Measurements from ENCODE around the gene IMPDH2. TPM values are rescaled to one million over a fixed set of nuclear protein-coding genes. Genes with fewer than 3 reads are reported as not detected.
A peak's percentile ranks its signal among the peaks of the same experiment; 100 is the strongest.

Gene IMPDH2
- total RNA-seq, result 100 to 1,000 TPM; 664 to 769 (median 721) TPM

DNA sequence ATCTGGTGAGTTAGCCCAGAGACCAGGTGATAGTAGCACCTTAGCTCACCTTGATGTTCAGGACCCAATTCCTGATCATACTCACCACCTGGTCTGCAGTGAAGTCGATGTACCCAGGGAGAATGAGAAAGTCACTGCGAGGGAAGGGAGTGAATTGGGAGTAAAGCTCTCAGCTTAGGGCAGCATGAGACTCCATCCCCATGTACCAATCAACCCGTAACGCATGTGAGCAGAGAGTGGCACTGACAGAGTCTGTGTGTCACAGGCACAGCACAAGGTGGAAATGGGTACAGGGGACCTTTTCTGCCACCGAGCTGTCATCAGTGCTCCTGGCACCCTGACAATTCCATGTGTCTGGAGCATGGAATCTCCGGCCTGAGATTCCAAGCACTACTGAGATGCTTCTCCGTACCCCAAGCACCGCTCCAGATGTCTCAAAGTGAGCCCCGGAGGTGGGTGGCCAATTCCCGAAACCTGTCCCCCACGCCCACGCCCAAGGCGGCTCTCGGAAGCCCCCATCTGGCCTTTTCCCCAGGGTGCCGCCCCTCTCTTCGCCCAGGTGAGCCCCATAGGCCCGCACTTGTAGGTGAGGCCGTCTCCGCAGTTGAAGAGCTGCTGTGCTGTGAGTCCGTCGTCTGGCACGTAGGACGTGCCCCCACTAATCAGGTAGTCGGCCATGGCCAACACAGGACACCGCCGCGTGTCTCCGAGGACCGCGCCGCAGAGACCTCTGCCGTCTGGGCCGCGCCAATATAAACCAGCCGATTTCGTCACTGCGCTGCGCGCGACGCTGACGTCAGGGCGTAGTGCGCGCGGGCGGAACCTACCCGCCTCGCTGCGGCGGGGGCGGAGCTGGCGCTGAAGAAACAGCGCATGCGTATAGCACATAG, at the start of gene IMPDH2:
Gene IMPDH2 (minus strand): TSS at position 726 of the 890 bp plus-strand sequence. CDS start 48 bp downstream, at position 678.
- Mint-ChIP-seq H3K27me3 (ENCODE audit: low read depth) (no peaks in the 10 kb centered on the region), H3K36me3 (ENCODE audit: insufficient read depth) (peaks cover 53% of the 10 kb centered on the region), H3K4me3 (peak within 1 kb of the TSS; percentile 95), H3K4me1 (ENCODE audit: low read depth) (peaks cover 33% of the 10 kb centered on the region), H3K9me3 (no peaks in the 10 kb centered on the region)
- DNase-seq (peak; percentile 94), ATAC-seq (peak; percentile 93 to 95)

DNA sequence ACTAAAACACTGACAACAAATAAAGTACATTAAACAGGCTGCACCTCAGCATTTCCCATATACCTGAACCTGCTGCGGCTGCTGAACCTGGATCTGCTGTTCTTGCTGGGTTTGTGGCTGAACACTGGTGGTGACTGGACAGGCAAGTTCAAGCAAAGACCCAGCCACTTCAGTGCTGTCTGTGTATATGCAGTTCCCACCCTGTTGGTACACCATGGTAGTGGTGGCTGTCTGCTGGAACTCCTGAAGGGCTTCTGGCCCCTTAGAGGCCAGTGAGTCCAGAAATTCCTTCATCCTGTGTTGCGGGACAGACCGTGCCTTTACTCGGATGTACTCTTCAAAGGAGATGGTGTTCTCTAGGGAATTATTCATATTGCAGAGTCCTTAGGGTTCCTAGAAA, 47.4 kb upstream of the IMPDH2 start:
- H3K4me1 Mint-ChIP-seq (ENCODE audit: low read depth), result peaks cover 7% of the 10 kb centered on the region
- no peaks in the 10 kb centered on the region for H3K9me3 Mint-ChIP-seq
- H3K27me3 Mint-ChIP-seq (ENCODE audit: low read depth), result no peaks in the 10 kb centered on the region
- DNase-seq (no peak), ATAC-seq (no peak)
- H3K36me3 Mint-ChIP-seq (ENCODE audit: insufficient read depth), result peaks cover 22% of the 10 kb centered on the region
- no peak overlapping the region for H3K4me3 Mint-ChIP-seq

DNA sequence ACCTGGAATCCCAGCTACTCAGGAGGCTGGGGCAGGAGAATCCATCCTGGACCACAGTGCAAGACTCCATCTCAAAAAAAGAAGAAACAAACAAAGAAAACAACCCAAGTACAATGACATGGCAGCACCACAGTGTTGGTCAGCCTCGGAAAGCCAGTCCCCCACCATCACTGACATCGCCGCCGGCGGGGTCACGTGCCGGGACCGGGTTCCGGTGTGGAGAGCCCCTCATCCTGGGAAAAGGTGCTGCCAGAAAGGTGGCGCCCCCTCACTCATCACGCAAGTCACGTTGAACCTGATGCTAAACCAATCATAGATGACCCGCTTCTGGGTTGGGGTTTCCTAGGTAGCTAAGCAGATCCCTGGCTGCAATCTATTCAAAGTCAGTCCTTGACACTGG, 46.9 kb upstream of the IMPDH2 start:
- no peaks in the 10 kb centered on the region for H3K9me3 Mint-ChIP-seq
- H3K4me1 Mint-ChIP-seq (ENCODE audit: low read depth), result peaks cover 4% of the 10 kb centered on the region
- DNase-seq (no peak), ATAC-seq (no peak)
- peaks cover 22% of the 10 kb centered on the region for H3K36me3 Mint-ChIP-seq (ENCODE audit: insufficient read depth)
- H3K4me3 Mint-ChIP-seq, result no peak overlapping the region
- no peaks in the 10 kb centered on the region for H3K27me3 Mint-ChIP-seq (ENCODE audit: low read depth)

DNA sequence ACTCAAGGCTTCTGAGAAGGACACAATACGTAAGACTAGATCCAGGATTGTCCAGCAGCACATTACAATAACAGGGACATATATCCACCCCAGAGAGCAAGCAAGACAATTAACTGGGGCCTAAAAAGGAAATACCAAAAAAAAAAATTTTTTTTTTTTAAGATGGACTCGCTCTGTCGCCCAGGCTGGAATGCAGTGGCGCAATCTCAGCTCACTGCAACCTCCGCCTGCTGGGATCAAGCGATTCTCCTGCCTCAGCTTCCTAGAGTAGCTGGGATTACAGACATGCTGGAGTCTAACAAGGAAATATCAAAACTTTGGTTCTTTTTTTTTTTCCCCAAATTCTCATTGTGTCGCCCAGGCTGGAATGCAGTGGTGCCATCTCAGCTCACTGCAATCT, 28.8 kb upstream of the IMPDH2 start:
- Mint-ChIP-seq H3K4me3 (no peak overlapping the region), H3K36me3 (ENCODE audit: insufficient read depth) (peaks cover 15% of the 10 kb centered on the region), H3K9me3 (no peaks in the 10 kb centered on the region), H3K27me3 (ENCODE audit: low read depth) (no peaks in the 10 kb centered on the region), H3K4me1 (ENCODE audit: low read depth) (no peaks in the 10 kb centered on the region)
- ATAC-seq, result no peak
- no peak for DNase-seq

DNA sequence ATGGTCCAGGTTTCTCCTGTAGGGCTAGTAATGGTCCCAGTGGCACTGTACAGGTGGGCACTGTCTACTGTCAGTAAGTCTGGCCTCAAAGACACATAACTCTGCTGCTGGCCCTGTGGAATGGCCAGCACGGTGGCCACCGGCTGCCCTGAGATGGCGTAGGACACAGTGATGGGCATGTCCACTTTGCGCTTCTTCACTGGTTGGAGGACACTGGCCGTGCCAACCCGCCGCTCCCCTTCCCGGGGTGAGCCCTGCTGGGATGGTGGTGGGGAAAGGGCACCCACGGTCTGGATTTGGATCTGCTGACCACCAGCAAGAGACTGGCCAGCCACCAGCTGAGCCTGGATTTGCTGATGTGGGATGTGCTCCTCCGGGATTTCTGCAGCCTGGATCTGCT, 28.1 kb upstream of the IMPDH2 start:
- H3K9me3 Mint-ChIP-seq, result no peaks in the 10 kb centered on the region
- H3K36me3 Mint-ChIP-seq (ENCODE audit: insufficient read depth), result peaks cover 19% of the 10 kb centered on the region
- H3K4me3 Mint-ChIP-seq, result no peak overlapping the region
- DNase-seq (no peak), ATAC-seq (no peak)
- peaks cover 3% of the 10 kb centered on the region for H3K4me1 Mint-ChIP-seq (ENCODE audit: low read depth)
- no peaks in the 10 kb centered on the region for H3K27me3 Mint-ChIP-seq (ENCODE audit: low read depth)

DNA sequence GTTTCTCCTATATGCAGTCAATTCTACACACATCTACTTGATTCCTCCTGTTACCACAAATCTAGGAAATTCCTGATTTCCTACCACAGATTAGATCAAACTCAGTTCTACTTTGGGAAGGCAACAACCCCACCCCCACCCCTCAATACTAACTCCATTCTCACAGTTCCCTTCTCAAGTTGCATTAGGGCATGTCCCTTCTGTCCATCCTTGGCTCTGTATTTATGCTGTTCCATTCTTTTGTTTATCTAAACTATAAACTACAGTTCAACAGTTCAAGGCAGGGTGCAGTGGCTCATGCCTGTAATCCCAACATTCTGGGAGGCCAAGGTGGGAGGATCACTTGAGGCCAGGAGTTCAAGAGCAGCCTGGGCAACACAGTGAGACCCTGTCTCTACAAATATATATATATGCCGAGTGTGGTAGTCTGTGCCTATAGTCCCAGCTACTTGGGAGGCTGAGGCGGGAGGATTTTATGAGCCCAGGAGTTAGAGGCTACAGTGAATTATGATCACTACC, 25.2 kb upstream of the IMPDH2 start:
- DNase-seq, result no peak
- peaks cover 29% of the 10 kb centered on the region for H3K36me3 Mint-ChIP-seq (ENCODE audit: insufficient read depth)
- no peaks in the 10 kb centered on the region for H3K9me3 Mint-ChIP-seq
- H3K4me3 Mint-ChIP-seq, result no peak overlapping the region
- no peaks in the 10 kb centered on the region for H3K27me3 Mint-ChIP-seq (ENCODE audit: low read depth)
- H3K4me1 Mint-ChIP-seq (ENCODE audit: low read depth), result peaks cover 14% of the 10 kb centered on the region
- ATAC-seq, result no peak

DNA sequence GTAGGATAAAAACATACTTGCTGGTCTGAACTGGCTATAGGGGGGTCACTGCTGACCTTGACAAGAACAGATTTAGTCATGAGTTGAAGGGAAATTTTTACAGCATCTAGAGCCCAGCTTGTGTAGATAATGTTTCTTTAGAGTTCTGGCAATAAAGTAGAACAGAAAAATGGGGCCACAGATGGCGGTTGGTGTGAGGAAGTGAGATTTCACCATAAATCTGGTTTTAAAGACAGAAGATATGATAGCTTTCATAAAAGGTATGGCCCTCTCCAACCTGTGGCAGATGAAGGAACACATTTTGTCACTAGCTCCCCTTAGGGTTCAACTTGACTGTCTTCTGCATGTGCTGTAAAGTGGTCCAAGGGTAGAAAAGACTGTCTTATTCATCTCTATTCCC, 24.3 kb upstream of the IMPDH2 start:
- Mint-ChIP-seq H3K27me3 (ENCODE audit: low read depth) (no peaks in the 10 kb centered on the region), H3K36me3 (ENCODE audit: insufficient read depth) (peaks cover 29% of the 10 kb centered on the region)
- no peak for ATAC-seq

DNA sequence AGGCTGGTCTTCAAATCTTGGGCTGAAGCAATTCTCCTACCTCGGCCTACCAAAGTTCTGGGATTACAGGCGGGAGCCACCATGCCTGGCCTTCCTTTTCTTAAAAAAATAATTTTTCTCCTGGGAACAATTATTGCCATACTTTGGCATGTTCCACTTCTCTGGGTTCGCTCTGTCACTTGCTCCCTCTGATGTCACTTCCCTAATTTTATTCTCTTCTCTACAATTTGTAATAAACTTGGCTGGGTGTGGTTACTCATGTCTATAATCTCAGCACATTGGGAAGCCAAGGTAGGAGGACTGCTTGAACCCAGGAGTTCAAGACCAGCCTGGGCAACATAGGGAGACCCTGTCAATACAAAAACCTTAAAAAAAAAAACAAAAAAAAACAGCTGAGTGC, 6.1 kb upstream of the IMPDH2 start:
- DNase-seq (no peak), ATAC-seq (no peak)
- H3K4me1 Mint-ChIP-seq (ENCODE audit: low read depth), result no peaks in the 10 kb centered on the region
- H3K27me3 Mint-ChIP-seq (ENCODE audit: low read depth), result no peaks in the 10 kb centered on the region
- H3K36me3 Mint-ChIP-seq (ENCODE audit: insufficient read depth), result peaks cover 30% of the 10 kb centered on the region
- H3K4me3 Mint-ChIP-seq, result no peak overlapping the region
- H3K9me3 Mint-ChIP-seq, result no peaks in the 10 kb centered on the region

More for the DNA sequence above, 24.3 kb upstream of the IMPDH2 start:
- Mint-ChIP-seq H3K4me3 (no peak overlapping the region), H3K9me3 (no peaks in the 10 kb centered on the region), H3K4me1 (ENCODE audit: low read depth) (peaks cover 14% of the 10 kb centered on the region)
- no peak for DNase-seq

DNA sequence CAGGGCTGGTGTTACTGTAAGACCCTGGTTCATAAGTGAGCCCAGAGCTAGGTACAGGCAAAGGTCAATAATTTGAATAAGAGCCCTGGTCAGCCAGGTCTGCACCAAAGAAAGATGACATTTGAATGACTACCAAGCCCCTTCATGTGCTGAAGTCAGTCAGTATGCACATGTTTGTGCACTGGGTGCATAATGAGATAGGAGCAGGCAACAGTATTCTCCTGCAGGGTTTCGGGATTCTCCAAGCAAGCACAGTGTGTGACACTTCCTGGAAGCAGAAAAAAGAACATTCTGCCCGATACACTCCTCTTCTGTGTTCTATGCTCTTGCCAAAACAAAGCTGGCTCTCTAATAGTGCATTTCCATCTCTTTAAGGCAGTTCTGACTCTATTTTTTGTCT, 5.5 kb upstream of the IMPDH2 start:
- ATAC-seq (no peak), DNase-seq (no peak)
- Mint-ChIP-seq H3K36me3 (ENCODE audit: insufficient read depth) (peaks cover 26% of the 10 kb centered on the region), H3K4me1 (ENCODE audit: low read depth) (peaks cover under 1% of the 10 kb centered on the region), H3K9me3 (no peaks in the 10 kb centered on the region), H3K4me3 (no peak overlapping the region), H3K27me3 (ENCODE audit: low read depth) (no peaks in the 10 kb centered on the region)

DNA sequence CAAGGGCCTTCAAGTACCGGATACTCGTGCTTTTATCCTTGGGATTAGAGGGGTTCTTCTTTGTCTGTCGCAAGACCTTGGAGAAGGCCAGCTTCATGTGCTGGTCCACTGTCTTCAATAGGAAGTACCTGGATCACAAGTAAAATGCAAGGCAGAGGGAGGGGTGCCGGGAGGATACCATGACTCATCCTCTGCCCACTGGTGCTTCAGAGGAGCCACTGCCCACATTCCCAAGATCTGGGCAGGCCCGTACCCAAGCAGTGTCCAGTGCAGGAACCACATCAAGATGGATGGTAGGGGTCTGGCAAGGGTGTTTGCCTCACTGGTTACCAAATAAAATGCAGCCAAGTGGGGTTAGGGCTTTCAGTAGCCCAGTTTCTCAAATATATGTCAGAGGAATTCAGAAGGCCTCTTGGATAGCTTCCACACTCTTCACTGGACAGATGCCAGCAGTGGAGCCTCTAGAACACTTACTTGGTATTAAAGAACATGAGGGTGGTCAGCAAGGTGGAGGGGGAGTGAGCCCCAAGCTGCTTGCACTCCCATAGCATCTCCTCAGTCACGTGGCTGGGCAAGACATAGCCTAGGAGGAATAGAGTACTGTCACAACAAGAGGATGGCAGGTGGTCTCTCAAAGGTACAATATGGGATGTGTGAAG, 3.6 kb upstream of the IMPDH2 start:
- peaks cover 15% of the 10 kb centered on the region for H3K4me1 Mint-ChIP-seq (ENCODE audit: low read depth)
- no peaks in the 10 kb centered on the region for H3K27me3 Mint-ChIP-seq (ENCODE audit: low read depth)
- no peaks in the 10 kb centered on the region for H3K9me3 Mint-ChIP-seq
- peaks cover 37% of the 10 kb centered on the region for H3K36me3 Mint-ChIP-seq (ENCODE audit: insufficient read depth)
- no peak overlapping the region for H3K4me3 Mint-ChIP-seq
- no peak for DNase-seq
- no peak for ATAC-seq

DNA sequence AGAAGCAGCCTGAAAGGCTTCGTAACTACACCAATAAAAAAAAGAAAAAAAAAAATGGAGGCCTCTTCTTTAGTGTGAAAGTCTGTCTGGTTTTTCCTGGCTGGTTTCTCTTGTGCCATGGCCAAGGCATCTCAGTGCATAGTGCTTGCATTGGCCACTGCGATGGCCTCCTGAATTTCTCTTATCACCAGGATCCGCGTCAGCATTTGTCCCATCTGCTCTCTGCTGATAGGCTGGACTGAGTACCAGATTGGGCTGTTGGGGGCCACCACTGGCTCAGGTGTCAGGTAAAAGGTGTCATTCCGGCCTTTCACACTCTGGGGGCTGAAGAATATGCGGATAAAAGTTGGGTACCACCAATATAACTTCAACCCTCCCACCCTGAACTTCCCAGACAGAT, 1.1 kb upstream of the IMPDH2 start:
- H3K4me1 Mint-ChIP-seq (ENCODE audit: low read depth), result peaks cover 30% of the 10 kb centered on the region
- no peak for DNase-seq
- H3K36me3 Mint-ChIP-seq (ENCODE audit: insufficient read depth), result peaks cover 44% of the 10 kb centered on the region
- H3K9me3 Mint-ChIP-seq, result no peaks in the 10 kb centered on the region
- no peak for ATAC-seq
- H3K27me3 Mint-ChIP-seq (ENCODE audit: low read depth), result no peaks in the 10 kb centered on the region
- H3K4me3 Mint-ChIP-seq, result no peak overlapping the region

DNA sequence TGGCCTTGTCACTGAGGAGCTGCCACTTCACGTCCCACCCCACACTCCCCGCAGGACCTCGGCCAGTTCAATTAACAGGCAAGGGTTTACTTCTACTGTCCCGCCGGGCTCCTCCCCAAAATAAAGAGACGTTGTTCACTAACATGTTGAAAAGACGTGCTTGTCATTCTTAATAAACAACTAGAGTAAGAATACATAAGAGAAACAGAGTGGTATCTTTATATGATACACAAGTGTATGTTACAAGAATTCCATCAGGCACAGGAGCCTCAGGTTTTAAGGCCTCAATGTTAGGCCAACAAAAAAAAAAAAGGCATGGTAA, 326 bp upstream of the IMPDH2 start:
- peaks cover 31% of the 10 kb centered on the region for H3K4me1 Mint-ChIP-seq (ENCODE audit: low read depth)
- H3K36me3 Mint-ChIP-seq (ENCODE audit: insufficient read depth), result peaks cover 47% of the 10 kb centered on the region
- ATAC-seq (no peak), DNase-seq (no peak)
- H3K9me3 Mint-ChIP-seq, result no peaks in the 10 kb centered on the region
- no peaks in the 10 kb centered on the region for H3K27me3 Mint-ChIP-seq (ENCODE audit: low read depth)
- H3K4me3 Mint-ChIP-seq, result peak overlapping the region; percentile 95

DNA sequence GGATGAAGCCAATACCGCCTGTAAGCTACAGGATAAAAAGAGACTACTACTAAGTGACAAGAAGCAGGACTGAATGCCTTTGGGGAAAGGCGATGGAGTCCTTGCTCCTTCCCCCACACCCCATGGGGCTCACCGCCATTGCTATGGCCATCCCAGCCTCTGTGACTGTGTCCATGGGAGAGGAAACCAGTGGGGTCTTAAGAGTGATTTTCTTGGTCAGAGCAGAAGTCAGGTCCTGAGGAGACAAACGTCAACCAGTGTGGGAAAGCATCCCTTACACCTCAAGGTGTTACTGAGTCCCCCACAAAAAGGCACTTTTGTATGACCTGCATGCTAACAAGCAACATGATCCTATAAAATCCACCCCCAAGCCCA, 913 bp downstream of the IMPDH2 start:
- peaks cover 38% of the 10 kb centered on the region for H3K4me1 Mint-ChIP-seq (ENCODE audit: low read depth)
- H3K4me3 Mint-ChIP-seq, result peak overlapping the region; percentile 95
- DNase-seq, result no peak
- no peaks in the 10 kb centered on the region for H3K9me3 Mint-ChIP-seq
- ATAC-seq, result no peak
- H3K27me3 Mint-ChIP-seq (ENCODE audit: low read depth), result no peaks in the 10 kb centered on the region
- peaks cover 58% of the 10 kb centered on the region for H3K36me3 Mint-ChIP-seq (ENCODE audit: insufficient read depth)

DNA sequence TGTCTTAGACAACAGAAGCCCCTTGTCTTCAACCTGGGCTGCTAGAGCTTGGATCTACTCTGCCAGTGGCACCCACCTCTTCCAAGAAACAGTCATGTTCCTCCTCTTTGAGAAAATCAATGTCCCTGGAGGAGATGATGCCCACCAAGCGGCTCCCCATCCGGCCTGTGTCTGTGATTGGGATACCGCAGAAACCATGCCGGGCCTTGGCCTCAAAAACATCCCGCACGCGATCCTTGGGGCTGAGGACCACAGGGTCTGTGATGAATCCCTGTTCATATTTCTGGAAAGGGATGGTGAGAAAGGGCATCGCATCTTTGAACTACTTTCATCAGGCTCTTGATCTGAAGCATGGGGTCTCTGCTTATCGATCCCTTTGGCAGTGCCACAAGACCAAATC, 1.6 kb downstream of the IMPDH2 start:
- Mint-ChIP-seq H3K36me3 (ENCODE audit: insufficient read depth) (peaks cover 59% of the 10 kb centered on the region), H3K4me1 (ENCODE audit: low read depth) (peaks cover 44% of the 10 kb centered on the region), H3K9me3 (no peaks in the 10 kb centered on the region), H3K27me3 (ENCODE audit: low read depth) (no peaks in the 10 kb centered on the region), H3K4me3 (peak overlapping the region; percentile 95)
- ATAC-seq, result no peak
- no peak for DNase-seq

DNA sequence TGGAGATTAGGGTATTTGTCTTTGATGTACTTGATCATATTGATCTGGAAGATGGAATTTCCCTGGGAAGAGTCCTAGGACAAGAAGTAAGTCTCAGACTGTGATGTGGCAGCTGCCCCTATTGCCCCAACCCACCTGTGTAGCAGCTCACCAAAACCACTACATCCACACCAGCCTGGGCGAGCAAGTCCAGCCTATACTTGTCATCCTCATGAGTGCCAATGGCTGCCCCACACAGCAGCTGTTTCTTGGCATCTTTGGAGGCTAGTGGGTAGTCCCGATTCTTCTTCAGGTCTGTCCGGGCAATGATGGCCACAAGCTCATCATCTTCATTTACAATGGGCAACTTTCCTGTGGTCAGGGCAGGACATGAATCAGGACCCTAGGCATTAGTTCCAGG, 2.7 kb downstream of the IMPDH2 start:
- DNase-seq (no peak), ATAC-seq (no peak)
- Mint-ChIP-seq H3K4me1 (ENCODE audit: low read depth) (peaks cover 44% of the 10 kb centered on the region), H3K27me3 (ENCODE audit: low read depth) (no peaks in the 10 kb centered on the region), H3K9me3 (no peaks in the 10 kb centered on the region), H3K4me3 (no peak overlapping the region), H3K36me3 (ENCODE audit: insufficient read depth) (peaks cover 52% of the 10 kb centered on the region)

Data from activated T-cell treated with anti-CD3 and anti-CD28 coated beads, Interleukin-2, amount 50 U/mL, for 4 hours (primary cell).